ENCODE results near the gene STPG3.

DNA sequence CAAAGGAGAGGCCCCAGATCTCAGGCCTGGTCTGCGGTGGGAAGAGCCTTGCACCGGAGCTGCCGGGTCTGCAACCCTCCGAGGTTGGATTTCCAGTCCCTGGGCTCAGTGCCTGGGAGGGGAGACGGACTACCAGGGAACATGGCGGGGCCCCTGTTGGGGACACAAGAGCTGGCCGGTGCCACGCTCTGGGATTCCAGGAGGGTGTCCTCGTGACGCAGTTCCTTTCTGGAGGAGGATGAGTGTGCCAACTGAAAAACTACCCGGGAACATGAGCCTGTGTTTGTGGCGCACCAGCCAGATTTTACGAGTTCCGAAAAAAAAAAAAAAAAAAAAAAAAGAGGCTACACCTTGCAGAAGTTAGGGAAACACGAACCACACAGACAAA lies 42.0 kb downstream of the STPG3 start:
- TF ChIP-seq, protein P1, sequence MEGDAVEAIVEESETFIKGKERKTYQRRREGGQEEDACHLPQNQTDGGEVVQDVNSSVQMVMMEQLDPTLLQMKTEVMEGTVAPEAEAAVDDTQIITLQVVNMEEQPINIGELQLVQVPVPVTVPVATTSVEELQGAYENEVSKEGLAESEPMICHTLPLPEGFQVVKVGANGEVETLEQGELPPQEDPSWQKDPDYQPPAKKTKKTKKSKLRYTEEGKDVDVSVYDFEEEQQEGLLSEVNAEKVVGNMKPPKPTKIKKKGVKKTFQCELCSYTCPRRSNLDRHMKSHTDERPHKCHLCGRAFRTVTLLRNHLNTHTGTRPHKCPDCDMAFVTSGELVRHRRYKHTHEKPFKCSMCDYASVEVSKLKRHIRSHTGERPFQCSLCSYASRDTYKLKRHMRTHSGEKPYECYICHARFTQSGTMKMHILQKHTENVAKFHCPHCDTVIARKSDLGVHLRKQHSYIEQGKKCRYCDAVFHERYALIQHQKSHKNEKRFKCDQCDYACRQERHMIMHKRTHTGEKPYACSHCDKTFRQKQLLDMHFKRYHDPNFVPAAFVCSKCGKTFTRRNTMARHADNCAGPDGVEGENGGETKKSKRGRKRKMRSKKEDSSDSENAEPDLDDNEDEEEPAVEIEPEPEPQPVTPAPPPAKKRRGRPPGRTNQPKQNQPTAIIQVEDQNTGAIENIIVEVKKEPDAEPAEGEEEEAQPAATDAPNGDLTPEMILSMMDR (IDR thresholded peaks at IDR 0.05): no peak
- TF ChIP-seq POLR2A (IDR thresholded peaks at IDR 0.05): no peak
